ENCODE data around the gene ARHGEF12. TPM values are rescaled to one million over a fixed set of nuclear protein-coding genes. Genes with fewer than 3 reads are reported as not detected.

Gene ARHGEF12
- total and polyA plus RNA-seq, 10 of the 15 experiments (the other 5 are each of a cell fraction or from before 2014, with no cell fraction given), result 2.7 to 40.8 (median 20.9) TPM

DNA sequence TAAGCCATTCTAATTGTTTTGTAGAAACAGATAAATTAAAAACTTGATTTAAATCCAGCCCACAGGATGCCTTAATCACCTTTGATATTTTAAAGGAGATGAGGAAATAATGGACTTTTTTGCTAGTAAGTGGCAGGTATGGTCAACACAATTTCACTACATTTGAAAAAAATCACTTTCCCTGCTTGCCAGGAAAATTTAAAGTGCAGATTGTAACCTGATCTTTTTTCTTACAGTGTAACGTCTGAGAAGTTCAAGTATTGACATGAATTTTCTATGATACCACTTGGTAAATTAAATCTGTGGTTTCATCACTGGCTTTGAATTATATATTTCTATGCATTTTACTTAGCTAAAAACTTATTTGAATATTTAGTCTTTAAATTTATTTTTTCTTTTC lies 65.3 kb downstream of the ARHGEF12 start:
- no TSS peak for BruUV-seq (replicated peaks)
- no peak overlapping the region for H2AFZ ChIP-seq (ENCODE audit: control insufficient read depth, low read depth, low read length)
- H3K27ac ChIP-seq (ENCODE audit: control insufficient read depth, insufficient read depth), result no peak overlapping the region; the same call in 1 of the 2 replicates
- H3K27me3 ChIP-seq (replicated peaks in 1 of 2; ENCODE audit: control insufficient read depth in 2 of 2, insufficient read depth in 2 of 2, low read length in 1 of 2), result no peaks in the 10 kb centered on the region
- no peak for ATAC-seq
- no peak for DNase-seq (ENCODE audit: low read depth, low spot score)
- ChIA-PET POLR2A (interaction anchor here (1.2 to 1.7 kb wide), 4 partner anchors 10 to 64 kb away, joined by 3 to 14 read pairs (median 6); no protein-coding TSS in a partner anchor), RAD21 (ENCODE audit: unreplicated experiment) (interaction anchor here (1.3 to 2.6 kb wide), 10 partner anchors 9 to 69 kb away, joined by 3 to 36 read pairs (median 6); partner anchors contain the start of gene ARHGEF12), SMC1A (ENCODE audit: uncharacterized antibody, unreplicated experiment) (interaction anchor here (0.6 to 3.3 kb wide), 18 partner anchors 9 to 84 kb away, joined by 3 to 38 read pairs (median 6); no protein-coding TSS in a partner anchor), CTCF (interaction anchor here (0.8 to 2.8 kb wide), 12 partner anchors 9 to 102 kb away, joined by 3 to 15 read pairs (median 5); partner anchors contain the start of gene TLCD5)
- H3K9ac ChIP-seq (ENCODE audit: control insufficient read depth, insufficient read depth, low read length), result no peak overlapping the region
- H3K79me2 ChIP-seq (ENCODE audit: control insufficient read depth, insufficient read depth, low read length), result peaks cover 1% of the 10 kb centered on the region
- intact Hi-C loops (cut with micrococcal nuclease; ENCODE audit: unreplicated experiment) (loop anchor here (2.0 kb wide), 1 partner anchor 65 kb away; the partner anchor contains the start of gene ARHGEF12), in situ Hi-C loops (cut with MboI) (no loop called here)
- H3K4me2 ChIP-seq (ENCODE audit: control insufficient read depth, insufficient read depth), result no peak overlapping the region
- peaks cover 8% of the 10 kb centered on the region; the same call in 1 of the 2 replicates for H3K4me1 ChIP-seq (ENCODE audit: control insufficient read depth, insufficient read depth, low read length)
- H3K9me3 ChIP-seq (replicated peaks; ENCODE audit: control insufficient read depth, insufficient read depth, low read length), result no peaks in the 10 kb centered on the region
- FAIRE-seq, result no peak
- no peaks in the 10 kb centered on the region for H3K36me3 ChIP-seq (ENCODE audit: control insufficient read depth in 2 of 2, insufficient read depth in 2 of 2, low read length in 1 of 2)
- no peaks in the 10 kb centered on the region for H4K20me1 ChIP-seq (ENCODE audit: control insufficient read depth, insufficient read depth)
- no peak overlapping the region for H3K4me3 ChIP-seq
- TF ChIP-seq RCOR1 (conservative IDR thresholded peaks at IDR 0.05; ENCODE audit: low read depth, low read length) (no peak), SMAD5 (IDR thresholded peaks at IDR 0.05; ENCODE audit: low read depth) (no peak), ZZZ3 (IDR thresholded peaks at IDR 0.05; ENCODE audit: control insufficient read depth, insufficient read length, low read depth) (no peak), KAT2A (conservative IDR thresholded peaks at IDR 0.05; ENCODE audit: control insufficient read depth, low read depth, low read length) (no peak), HDGF (IDR thresholded peaks at IDR 0.05) (no peak), NR2F1 (conservative IDR thresholded peaks at IDR 0.05) (no peak), ZNF622 (IDR thresholded peaks at IDR 0.05) (no peak)
- TF ChIP-seq, protein P1, sequence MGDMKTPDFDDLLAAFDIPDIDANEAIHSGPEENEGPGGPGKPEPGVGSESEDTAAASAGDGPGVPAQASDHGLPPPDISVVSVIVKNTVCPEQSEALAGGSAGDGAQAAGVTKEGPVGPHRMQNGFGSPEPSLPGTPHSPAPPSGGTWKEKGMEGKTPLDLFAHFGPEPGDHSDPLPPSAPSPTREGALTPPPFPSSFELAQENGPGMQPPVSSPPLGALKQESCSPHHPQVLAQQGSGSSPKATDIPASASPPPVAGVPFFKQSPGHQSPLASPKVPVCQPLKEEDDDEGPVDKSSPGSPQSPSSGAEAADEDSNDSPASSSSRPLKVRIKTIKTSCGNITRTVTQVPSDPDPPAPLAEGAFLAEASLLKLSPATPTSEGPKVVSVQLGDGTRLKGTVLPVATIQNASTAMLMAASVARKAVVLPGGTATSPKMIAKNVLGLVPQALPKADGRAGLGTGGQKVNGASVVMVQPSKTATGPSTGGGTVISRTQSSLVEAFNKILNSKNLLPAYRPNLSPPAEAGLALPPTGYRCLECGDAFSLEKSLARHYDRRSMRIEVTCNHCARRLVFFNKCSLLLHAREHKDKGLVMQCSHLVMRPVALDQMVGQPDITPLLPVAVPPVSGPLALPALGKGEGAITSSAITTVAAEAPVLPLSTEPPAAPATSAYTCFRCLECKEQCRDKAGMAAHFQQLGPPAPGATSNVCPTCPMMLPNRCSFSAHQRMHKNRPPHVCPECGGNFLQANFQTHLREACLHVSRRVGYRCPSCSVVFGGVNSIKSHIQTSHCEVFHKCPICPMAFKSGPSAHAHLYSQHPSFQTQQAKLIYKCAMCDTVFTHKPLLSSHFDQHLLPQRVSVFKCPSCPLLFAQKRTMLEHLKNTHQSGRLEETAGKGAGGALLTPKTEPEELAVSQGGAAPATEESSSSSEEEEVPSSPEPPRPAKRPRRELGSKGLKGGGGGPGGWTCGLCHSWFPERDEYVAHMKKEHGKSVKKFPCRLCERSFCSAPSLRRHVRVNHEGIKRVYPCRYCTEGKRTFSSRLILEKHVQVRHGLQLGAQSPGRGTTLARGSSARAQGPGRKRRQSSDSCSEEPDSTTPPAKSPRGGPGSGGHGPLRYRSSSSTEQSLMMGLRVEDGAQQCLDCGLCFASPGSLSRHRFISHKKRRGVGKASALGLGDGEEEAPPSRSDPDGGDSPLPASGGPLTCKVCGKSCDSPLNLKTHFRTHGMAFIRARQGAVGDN (IDR thresholded peaks at IDR 0.05), result no peak
- TF ChIP-seq, protein P2, sequence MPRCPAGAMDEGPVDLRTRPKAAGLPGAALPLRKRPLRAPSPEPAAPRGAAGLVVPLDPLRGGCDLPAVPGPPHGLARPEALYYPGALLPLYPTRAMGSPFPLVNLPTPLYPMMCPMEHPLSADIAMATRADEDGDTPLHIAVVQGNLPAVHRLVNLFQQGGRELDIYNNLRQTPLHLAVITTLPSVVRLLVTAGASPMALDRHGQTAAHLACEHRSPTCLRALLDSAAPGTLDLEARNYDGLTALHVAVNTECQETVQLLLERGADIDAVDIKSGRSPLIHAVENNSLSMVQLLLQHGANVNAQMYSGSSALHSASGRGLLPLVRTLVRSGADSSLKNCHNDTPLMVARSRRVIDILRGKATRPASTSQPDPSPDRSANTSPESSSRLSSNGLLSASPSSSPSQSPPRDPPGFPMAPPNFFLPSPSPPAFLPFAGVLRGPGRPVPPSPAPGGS (IDR thresholded peaks at IDR 0.05; ENCODE audit: borderline replicate concordance, insufficient read depth, low read depth, low read length, poor library complexity, severe bottlenecking), result no peak
- 100% methylated on average over 1 of the region's 1 CpG for WGBS (ENCODE audit: insufficient coverage, insufficient replicate concordance, low lambda C conversion rate, missing lambda C conversion rate)
